GM13976 (cell line): ENCODE data around the gene PRPF19.
A peak's percentile ranks its signal among the peaks of the same experiment; 100 is the strongest.
"Not testable (repeated sequence)": the region's sequence is repeated elsewhere in the genome, so short reads cannot be mapped to it uniquely, and the experiment has no call there.

Experiments
- DNase-seq: peaks from one replicate; pipeline ENCODE4 v3.0.0; 2012; ENCODE audit warnings: low spot score
- in situ Hi-C: fragments of 300-500 bp; cut with MboI; formaldehyde crosslinking; loops from one replicate; pipeline ENCODE4 v1.12.0; 2022; ENCODE audit warnings: low sequenced_read_pairs, mixed read lengths, inconsistent platforms; ENCODE audit not compliant: unreplicated experiment
- TF ChIP-seq, protein P1 (sequence below): IDR thresholded peaks from 2 replicates; pipeline ENCODE4 v1.5.1; 2012; ENCODE audit warnings: borderline replicate concordance, mild to moderate bottlenecking; ENCODE audit not compliant: insufficient read depth; ENCODE audit errors: extremely low read depth, missing control alignments, control extremely low read depth

The PRPF19 gene

GRCh38 chr11:60910281-60910687, 3.9 kb upstream of the PRPF19 start:
- in situ Hi-C loops = no loop called here
- DNase-seq = peak; percentile 71
- TF ChIP-seq, protein P1, sequence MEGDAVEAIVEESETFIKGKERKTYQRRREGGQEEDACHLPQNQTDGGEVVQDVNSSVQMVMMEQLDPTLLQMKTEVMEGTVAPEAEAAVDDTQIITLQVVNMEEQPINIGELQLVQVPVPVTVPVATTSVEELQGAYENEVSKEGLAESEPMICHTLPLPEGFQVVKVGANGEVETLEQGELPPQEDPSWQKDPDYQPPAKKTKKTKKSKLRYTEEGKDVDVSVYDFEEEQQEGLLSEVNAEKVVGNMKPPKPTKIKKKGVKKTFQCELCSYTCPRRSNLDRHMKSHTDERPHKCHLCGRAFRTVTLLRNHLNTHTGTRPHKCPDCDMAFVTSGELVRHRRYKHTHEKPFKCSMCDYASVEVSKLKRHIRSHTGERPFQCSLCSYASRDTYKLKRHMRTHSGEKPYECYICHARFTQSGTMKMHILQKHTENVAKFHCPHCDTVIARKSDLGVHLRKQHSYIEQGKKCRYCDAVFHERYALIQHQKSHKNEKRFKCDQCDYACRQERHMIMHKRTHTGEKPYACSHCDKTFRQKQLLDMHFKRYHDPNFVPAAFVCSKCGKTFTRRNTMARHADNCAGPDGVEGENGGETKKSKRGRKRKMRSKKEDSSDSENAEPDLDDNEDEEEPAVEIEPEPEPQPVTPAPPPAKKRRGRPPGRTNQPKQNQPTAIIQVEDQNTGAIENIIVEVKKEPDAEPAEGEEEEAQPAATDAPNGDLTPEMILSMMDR = no peak

GRCh38 chr11:60909680-60910280, 3.4 kb upstream of the PRPF19 start:
- in situ Hi-C loops, DNase-seq: not testable (repeated sequence)

GRCh38 chr11:60908803-60909202, 2.4 kb upstream of the PRPF19 start:
- in situ Hi-C loops = no loop called here
- no peak for DNase-seq
- TF ChIP-seq, protein P1 = no peak

GRCh38 chr11:60905551-60906113, 753 bp downstream of the PRPF19 start:
- DNase-seq = no peak

DNA sequence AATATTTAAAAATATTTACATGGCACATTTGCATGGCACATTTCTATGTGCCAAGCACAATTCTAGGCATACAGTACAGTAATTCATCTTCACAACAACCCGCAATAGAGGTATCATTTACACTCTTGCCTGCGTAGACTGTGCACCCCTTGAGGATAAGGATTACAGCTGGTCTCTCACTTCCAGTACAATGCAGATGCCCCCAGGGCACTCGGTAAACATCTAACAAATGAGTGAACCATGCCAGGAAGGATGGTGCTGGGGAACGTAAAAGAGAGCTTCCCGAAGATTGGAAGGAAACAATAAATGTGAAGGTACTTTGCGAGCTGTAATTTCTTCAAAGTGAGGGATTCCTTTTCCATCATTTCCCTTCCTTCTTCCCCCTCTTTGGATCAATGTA, 1.3 kb downstream of the PRPF19 start:
- DNase-seq = no peak
- TF ChIP-seq, protein P1 = no peak
- in situ Hi-C loops = no loop called here

More at GRCh38 chr11:60905551-60906113, 753 bp downstream of the PRPF19 start:
- TF ChIP-seq, protein P1 = no peak
- in situ Hi-C loops = no loop called here

DNA sequence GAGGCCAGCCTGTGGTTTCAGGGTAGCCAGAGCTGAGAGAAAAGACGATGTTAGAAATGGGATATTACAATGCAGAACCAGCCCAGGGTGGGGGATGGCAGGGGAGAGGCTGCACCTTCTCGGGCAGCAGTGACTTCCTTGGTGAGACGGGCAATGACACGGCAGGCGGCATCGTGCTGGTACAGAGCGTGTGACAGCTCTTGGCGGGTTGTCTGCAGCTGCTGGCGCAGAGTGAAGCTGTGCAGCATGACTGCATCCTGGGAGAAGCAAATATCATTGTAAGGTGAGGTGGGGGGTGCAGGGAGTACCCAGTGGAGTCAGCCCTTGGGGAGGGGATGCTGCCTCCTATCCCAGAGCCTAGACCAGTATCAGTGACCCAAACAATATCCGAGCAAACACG, 3.8 kb downstream of the PRPF19 start:
- in situ Hi-C loops = no loop called here

More for the DNA sequence above, 3.8 kb downstream of the PRPF19 start:
- TF ChIP-seq, protein P1 = no peak
- DNase-seq = no peak
